A549 (cell line): ENCODE results near the gene MLH3.

Experiments
- CBX8 ChIP-seq: fragments of 200-600 bp; sonication (generic); IDR thresholded peaks from 2 replicates; pipeline ENCODE4 v1.6.1; 2016
- CTCF ChIP-seq: fragments of >200 bp; sonication (Bioruptor Twin); formaldehyde crosslinking; IDR thresholded peaks from 3 replicates; pipeline ENCODE4 v1.5.1; 2016
- HDAC2 ChIP-seq: fragments of 200-600 bp; sonication (generic); IDR thresholded peaks from 2 replicates; pipeline ENCODE4 v1.6.1; 2016
- HES2 ChIP-seq: fragments of >200 bp; sonication (Bioruptor Twin); formaldehyde crosslinking; IDR thresholded peaks from 2 replicates; pipeline ENCODE4 v1.6.1; 2016
- KDM1A ChIP-seq: fragments of 200-600 bp; sonication (generic); IDR thresholded peaks from 2 replicates; pipeline ENCODE4 v1.6.1; 2016; ENCODE audit warnings: low read depth, mild to moderate bottlenecking
- POLR2A ChIP-seq: IDR thresholded peaks from 2 replicates; pipeline ENCODE4 v1.6.1; 2012; ENCODE audit warnings: mild to moderate bottlenecking, low read length
- TF ChIP-seq, protein P1 (sequence below): fragments of 250-450 bp; sonication (Bioruptor Pico); IDR thresholded peaks from 2 replicates; pipeline ENCODE4 v1.5.0; 2021; ENCODE audit warnings: mild to moderate bottlenecking, moderate library complexity, borderline replicate concordance

DNA sequence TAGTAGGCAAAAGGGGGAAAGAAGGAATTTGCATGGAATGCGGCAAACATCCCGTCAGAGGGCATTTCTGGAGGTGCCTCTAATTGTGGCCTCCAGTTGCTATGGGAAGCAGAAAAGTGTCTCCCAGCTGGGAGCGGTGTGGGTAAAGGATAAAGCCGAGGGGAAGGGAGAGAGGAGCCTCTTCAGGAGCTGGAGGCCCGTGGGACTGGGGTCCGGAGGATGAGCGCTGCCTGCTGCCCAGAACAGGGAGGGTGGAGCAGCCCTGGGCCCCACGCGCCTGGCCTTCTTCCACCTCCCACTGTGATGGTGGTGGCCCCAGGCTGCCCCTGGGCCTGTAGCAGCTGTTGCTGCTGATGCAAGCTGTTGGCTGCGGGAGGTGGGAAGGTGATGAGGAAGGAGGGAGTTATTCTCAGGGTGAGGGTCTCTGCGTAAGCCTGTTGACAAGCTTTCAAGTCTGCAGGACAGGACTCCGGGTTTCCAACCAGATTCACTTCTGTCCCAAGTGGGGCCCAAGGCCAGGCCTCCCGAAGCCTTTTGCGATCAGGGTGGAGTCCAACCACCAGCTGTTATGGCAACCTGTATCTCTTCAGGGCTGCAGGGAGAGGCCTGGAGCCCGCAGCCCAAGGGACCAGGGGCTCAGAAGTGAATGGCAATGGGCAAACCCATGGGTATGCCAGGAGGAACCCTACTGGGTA, 76.8 kb downstream of the MLH3 start:
- TF ChIP-seq POLR2A (no peak), CTCF (no peak), HES2 (no peak), HDAC2 (no peak), CBX8 (no peak), KDM1A (no peak)
- TF ChIP-seq, protein P1, sequence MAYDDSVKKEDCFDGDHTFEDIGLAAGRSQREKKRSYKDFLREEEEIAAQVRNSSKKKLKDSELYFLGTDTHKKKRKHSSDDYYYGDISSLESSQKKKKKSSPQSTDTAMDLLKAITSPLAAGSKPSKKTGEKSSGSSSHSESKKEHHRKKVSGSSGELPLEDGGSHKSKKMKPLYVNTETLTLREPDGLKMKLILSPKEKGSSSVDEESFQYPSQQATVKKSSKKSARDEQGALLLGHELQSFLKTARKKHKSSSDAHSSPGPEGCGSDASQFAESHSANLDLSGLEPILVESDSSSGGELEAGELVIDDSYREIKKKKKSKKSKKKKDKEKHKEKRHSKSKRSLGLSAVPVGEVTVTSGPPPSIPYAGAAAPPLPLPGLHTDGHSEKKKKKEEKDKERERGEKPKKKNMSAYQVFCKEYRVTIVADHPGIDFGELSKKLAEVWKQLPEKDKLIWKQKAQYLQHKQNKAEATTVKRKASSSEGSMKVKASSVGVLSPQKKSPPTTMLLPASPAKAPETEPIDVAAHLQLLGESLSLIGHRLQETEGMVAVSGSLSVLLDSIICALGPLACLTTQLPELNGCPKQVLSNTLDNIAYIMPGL: no peak
